Head of caudate nucleus (tissue), 42 donors: ENCODE measurements around the gene FXYD3.

ENCODE experiments used
- DNase-seq, 42 donors: peaks; one replicate each; pipeline versions ENCODE4 v3.0.0 to v3.0.0-alpha.2; 2020 to 2021; ENCODE audit warnings: mixed read lengths in 7 of 42
- intact Hi-C: fragments of 100-400 bp; cut with DNase I; formaldehyde crosslinking; loops from one replicate; pipeline ENCODE4 v1.15.0; 2022

Gene FXYD3

DNA sequence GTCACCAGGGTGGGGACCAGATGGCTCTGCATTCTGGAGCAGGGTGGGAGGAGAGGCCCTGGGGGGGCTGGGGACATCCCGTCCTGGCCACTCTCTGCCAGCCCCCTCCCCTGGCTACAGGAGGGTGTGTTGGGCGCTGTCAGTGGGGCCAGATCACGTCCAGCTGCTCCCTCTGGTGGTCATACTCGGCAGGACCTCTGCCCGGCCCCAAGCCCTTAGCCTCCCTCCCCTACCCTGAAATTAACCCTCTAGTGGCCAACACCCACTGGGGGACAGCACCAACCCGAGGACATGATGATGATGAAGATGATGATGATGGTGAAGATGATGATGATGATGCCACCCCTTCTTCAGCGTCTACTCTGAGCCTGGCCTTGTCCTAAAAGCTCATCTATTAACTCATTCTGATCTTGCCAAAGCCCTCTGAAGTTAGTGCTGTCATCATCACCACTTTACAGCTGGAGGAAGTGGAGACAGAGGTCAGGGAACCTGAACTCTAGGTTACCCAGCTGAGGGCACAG, 19.8 kb downstream of the FXYD3 start:
- peak in 41 of 42 donors; percentile 70 to 94 (median 85) for DNase-seq
- intact Hi-C loops, result loop anchor here (5.0 kb wide), 1 partner anchor 68 kb away; no protein-coding TSS in a partner anchor

DNA sequence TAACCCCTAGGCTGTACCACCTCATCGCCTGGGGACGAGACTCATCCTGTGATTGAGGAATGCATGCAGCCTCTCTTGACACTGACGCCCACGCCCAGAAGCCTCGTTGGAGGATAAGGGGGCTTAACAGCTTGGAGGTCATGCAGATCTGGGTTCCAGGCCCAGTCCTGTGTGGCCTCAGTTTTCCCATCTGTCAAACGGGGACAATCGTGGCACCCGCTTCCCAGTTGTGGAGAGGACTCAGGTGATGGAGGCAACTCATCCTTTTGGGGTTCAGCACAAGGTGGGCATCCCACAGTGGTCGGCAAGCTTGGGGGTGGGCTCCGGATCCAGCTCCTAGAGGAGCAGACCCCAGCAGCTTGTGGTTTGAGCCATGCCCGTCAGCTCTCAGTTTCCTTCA, 20.6 kb downstream of the FXYD3 start:
- intact Hi-C loops, result loop anchor here (5.0 kb wide), 1 partner anchor 69 kb away; no protein-coding TSS in a partner anchor
- DNase-seq, result no peak

DNA sequence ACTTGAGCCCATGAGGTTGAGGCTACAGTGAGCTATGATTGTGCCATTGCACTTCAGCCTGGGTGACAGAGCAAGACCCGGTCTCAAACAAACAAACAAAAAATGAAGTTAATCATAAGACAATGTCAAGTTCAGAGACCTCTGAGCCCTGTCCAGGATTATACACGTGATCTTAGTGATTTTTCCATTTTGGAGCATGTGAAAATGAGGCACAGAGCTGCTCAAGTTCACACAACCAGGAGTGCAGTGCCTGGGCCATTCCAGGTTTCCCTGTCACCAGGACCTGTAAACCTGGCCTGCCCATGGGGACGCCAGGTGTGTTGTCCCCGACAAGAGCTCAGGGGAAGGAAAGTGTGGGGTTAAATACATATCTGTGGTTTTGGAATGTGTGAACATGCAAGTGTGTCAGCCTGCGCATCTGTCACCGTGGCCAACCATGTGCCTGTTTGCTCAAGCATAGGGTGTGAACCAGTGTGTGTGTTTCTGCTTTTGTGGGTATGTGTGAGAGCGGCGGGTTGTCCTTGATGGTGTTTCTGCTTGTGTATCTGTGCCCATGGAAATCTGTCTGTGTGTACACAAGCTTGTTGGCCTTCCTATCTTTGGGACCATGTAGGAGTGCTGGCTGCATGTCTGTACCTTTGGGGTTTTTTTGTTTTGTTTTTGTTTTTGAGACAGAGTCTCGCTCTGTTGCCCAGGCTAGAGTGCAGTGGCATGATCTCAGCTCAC, 21.5 kb downstream of the FXYD3 start:
- intact Hi-C loops, result loop anchor here (5.0 kb wide), 1 partner anchor 70 kb away; no protein-coding TSS in a partner anchor

DNA sequence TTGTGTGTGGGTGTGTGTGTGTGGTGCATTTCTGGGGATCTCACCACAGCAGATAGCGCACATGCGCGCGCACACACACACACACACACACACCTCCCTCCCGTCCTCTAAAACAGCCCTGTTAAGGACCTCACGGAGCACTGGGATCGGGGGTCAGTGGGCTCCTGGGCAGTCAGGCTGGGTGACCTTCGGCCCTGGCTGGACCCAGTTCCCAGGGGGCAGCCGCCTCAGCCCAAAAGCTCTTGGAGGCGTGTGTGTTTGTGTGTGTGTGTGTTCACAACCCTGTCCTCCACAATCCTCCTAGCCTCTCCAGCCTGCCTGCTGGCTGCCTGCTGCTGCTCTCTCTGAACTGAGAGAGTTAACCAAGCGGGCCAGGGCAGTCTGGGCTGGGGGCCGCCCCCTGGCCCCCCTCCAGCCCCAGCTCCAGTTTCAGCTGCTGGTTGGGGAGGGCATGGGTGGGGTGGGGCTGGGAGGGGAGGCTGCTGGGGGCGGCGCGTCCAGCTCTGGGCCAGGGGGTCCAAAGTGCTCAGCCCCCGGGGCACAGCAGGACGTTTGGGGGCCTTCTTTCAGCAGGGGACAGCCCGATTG, 22.8 kb downstream of the FXYD3 start, which contains the start of gene FXYD1:
Gene FXYD1, plus strand, starts transcription at position 520 of the 588 bp plus-strand sequence. CDS start 1,256 bp downstream, outside the sequence.
- peak in 4 of 42 donors; percentile 21 to 55 (median 30) for DNase-seq
- intact Hi-C loops, result loop anchor here (5.0 kb wide), 1 partner anchor 71 kb away; no protein-coding TSS in a partner anchor

More for the DNA sequence above, 21.5 kb downstream of the FXYD3 start:
- DNase-seq, result no peak

DNA sequence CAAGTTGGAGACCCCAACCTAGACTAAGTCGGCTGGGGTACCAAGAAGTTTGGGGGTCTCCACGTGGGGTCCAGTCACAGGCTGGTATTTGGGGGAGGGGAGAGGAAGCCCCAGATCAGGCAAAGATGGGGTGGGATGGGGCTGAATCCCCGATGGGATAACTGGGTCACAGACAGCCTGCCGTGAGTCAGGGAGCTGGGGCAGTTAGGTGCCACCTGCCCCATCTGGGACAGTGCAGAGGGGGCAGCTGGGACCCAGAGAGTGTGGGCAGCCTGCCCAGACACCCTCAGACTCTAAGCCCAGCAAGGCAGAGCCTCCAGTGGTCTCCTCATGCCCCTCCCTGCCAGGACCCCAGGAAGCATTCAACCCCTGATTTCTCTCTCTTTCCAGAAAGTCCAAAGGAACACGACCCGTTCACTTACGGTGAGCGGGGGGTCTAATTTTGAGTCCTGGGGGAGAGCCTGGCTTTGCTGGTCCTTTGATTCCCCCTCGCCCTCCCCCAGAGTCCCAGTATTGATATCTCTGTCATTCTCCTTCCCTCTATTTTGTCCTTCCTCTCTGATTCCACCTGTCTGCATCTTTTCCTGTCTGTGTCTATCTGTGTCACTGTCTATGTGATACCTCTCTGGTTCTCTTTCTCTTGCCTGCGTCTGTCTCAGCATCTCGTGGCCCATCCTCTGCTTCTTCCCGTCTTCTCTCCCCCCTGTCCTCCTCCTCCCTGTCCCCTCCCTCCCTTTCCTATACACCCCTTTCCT, 24.8 kb downstream of the FXYD3 start:
- no peak for DNase-seq
- intact Hi-C loops, result loop anchor here (5.0 kb wide), 1 partner anchor 127 kb away; the partner anchor contains the start of gene USF2

DNA sequence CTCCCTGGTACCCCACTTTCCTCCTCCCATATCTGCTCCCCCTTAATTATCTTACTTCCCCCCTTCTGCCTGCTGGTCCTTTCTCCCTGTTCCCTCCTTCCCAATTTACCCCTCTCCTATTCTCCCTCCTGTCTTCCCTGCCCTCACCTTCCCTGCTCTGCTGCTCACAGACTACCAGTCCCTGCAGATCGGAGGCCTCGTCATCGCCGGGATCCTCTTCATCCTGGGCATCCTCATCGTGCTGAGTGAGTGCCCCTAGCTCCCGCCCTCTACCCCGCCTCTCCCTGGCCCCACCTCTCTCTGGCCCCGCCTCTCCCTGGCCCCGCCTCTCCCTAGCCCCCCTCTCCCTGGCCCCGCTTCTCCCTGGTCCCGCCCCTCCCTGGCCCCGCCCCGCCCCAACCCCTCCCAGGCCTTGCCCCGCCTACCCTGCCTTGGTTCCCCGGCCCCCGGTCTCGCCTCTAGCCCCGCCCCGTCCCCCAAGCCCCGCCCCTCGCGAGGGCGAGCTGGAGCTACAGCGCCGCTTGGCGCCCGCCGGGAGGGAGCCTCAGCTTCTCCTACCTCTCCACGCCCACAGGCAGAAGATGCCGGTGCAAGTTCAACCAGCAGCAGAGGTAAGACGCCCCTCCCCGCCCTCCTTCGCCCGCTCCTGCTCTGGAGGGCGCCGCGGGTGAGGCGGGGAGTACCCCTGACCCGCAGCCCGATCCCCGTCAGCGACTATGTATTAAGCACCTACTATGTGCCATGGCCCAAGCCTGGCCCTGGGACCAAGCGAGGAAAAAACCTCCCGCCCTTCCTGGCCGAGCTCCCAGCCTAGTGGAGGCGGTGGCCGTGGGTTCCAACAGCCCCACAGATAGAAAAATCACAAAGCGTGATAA, 25.6 kb downstream of the FXYD3 start:
- intact Hi-C loops, result loop anchor here (5.0 kb wide), 1 partner anchor 126 kb away; the partner anchor contains the start of gene USF2
- DNase-seq, result peak; percentile 88 to 98 (median 96)

DNA sequence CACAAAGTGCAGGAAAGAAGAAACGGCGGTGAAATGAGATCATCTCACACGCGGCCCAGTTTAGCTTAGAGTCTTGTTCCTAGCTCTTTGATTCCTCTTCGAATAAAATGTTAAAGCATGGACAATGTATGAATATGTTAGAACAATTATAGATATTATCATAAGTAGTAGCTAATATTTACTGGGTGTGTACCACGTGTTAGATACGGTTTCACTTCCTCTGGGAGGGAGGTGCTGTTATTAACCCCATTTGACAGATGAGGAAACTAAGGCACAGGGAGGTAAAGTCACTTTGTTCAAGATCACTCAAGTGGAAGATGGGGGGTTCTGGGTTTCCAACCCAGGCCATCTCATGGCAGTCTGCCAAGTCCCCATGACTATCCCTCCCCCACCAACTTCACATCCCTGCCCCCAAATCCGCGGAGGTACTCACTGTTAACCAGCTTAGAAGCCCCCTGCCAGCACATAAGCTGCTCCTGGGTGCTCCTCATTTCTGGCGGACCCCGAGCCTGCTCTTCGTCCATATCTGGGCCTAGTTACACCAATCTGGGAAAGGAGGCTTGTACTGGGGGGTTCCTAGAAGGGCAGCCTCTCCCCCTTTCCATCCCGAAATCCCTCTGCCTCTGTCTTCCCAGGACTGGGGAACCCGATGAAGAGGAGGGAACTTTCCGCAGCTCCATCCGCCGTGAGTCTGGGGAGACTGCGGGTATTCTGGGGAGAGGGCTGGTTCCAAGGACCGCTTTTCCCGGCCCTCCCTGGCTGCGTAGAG, 26.4 kb downstream of the FXYD3 start:
- peak in 2 of 42 donors; percentile 24 to 44 for DNase-seq
- intact Hi-C loops, result loop anchor here (5.0 kb wide), 1 partner anchor 125 kb away; the partner anchor contains the start of gene USF2

DNA sequence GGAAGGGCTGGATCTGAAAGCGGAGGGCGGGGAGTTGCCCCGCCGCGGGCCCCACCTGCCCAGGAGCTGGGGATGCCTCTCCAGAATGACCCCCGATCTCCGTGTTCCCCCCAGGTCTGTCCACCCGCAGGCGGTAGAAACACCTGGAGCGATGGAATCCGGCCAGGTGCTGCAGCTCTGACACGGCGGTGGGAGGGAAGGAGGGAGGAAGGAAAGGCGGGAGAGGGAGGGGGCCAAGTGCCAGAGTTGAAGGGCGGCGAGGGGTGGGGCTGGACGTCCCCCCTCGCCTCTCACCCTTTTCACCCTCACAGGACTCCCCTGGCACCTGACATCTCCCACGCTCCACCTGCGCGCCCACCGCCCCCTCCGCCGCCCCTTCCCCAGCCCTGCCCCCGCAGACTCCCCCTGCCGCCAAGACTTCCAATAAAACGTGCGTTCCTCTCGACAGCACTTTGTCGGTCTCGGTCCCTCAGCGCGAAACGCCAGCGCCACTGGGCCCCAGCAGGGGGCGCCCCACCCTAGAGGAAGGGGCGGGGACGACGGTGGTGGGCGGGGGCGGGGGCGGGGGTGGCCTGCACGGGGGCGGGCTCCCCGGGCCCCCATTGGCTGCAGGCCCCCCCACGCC, 27.1 kb downstream of the FXYD3 start:
- intact Hi-C loops, result loop anchor here (5.0 kb wide), 1 partner anchor 125 kb away; the partner anchor contains the start of gene USF2
- DNase-seq, result peak in 37 of 42 donors; percentile 48 to 87 (median 73)

DNA sequence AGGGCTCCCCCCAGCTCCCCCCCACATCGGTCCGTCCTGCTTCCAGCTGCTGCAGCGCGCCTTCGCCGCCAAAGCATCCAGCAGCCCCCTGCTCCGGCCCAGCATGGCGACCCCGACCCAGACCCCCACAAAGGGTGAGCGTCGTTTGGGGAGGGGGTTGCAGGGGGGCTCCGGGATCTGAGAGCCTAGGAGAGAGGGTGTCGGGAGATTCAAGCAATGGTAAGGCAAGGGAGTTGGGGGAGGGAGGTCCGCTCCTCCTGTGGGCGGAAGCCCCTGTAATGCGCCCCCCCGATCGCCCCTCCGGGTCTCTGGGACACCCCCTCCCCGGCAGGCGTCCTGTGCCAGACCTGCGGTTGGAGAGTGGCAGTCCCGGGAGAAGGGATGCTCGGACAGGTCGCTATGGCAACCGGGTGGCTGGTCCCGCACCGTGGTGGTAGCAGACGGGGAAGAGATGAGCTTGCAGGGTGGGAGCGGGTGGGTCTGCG, 27.6 kb downstream of the FXYD3 start, which contains the start of gene FXYD7:
Gene FXYD7, plus strand, starts transcription at position 25 of the 485 bp plus-strand sequence. Its CDS starts 79 bp downstream, at position 104.
- peak in 21 of 42 donors; percentile 39 to 76 (median 61) for DNase-seq
- intact Hi-C loops, result loop anchor here (5.0 kb wide), 1 partner anchor 124 kb away; the partner anchor contains the start of gene USF2

DNA sequence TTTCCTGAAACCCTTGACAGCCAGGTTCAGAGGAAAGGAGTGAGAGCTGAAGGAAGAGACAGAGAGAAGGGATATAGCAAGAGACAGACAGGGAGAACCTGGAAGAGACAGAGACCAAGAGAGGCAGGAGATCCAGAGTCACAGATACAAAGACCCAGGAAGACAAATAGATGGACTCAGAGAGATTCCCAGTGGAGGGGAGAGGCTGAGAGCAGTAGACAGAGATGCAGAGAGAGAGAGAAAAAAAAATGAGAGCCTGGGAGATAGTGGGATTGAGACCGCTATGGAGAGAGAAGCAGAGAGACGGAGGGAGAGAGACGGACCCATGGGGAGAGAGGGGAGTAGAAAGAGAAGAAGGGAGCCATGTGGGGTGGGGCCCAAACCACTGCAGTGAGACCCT, 28.2 kb downstream of the FXYD3 start:
- DNase-seq, result no peak
- intact Hi-C loops, result loop anchor here (5.0 kb wide), 1 partner anchor 123 kb away; the partner anchor contains the start of gene USF2

DNA sequence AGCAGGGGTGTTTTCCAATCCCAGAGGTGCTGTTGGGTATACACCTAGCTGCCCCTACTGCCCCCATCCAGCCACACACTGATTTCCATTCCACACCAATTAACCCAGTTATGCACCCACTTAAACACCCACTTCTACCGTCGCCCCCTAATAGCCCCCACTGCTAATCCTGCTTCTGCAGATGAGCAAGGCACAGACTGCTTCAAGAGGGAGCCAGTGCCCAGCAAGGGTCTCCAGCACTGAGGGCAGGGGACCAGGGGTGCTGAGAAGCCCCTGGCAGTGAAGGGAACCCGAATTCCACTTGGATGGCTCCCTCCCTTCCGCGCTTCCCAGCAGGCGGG, 28.6 kb downstream of the FXYD3 start:
- intact Hi-C loops, result loop anchor here (5.0 kb wide), 1 partner anchor 123 kb away; the partner anchor contains the start of gene USF2

DNA sequence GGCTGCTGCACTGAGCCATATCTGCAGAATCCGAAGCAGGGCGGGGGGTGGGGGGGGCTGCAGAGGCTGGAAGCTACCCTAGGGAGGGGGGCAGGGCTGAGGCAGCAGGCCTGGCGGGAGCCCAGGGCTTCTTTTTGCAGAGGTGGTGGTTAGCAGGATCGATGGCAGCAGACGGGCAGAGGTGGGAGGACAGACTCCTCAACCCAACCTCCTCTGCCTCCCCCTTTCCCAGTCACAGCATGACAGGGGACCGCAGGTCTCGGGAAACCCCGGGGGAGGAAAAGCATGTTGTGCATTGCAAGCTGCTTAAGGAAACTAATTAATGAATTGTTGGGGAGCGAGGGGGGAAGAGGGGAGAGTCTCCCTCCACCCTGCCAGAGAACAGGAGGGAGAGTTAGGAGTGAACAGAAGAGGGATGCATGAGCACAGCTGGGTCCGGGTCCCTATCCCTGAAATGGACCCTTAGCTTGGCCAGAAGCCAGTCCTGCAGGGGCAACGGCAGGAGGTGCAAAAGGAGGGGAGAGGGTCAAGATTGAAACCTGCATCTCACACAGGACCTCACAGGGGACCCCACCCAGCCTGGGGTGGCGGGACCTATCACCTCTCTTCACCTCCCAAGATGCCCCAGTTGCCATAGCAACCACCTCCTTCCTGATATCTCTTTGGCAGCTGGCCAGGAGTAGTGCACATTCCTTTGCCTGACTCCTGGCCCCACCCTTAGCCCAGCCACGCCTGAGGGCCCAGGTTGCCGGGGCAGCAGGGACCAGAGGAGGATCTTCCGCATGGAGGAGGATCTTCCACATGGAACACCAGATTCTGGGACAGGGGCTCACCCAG, 29.2 kb downstream of the FXYD3 start:
- intact Hi-C loops, result loop anchor here (5.0 kb wide), 1 partner anchor 122 kb away; the partner anchor contains the start of gene USF2

More for the DNA sequence above, 28.6 kb downstream of the FXYD3 start:
- DNase-seq, result peak in 1 of 42 donors; percentile 56

DNA sequence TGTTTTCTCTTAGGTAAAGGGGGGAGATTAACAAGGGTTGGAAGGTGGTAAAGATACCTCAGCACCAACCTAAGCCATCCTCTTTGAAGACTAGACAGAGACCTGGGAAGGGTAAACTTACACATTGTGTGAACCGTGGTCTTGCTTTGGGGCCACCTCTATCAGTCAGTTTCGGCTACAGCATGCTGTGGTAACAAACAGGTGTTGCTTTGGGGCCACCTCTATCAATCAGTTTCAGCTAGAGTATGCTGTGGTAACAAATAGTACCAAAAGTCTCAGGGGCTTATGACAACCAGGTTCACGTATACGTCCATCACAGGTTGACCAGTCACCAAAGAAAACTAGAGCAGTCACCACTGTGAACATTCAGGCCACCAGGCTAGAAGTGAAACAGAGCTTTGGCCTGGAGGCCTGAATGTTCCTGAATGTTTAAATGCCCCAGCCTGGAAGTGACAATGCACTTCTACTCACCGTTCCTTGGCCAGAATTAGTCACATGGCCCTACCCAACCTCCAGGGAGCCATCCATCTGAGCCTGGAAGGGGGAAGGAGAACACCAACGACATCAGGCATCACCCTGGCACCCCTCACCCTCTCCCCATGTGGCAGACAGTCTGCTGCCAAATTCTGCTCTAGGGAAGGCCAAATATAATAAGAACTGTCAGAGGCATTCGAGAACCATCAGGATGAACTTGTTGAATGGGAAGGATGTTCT, 31.3 kb downstream of the FXYD3 start:
- no peak for DNase-seq
- intact Hi-C loops, result no loop called here

More for the DNA sequence above, 29.2 kb downstream of the FXYD3 start:
- peak in 31 of 42 donors; percentile 36 to 90 (median 69) for DNase-seq

DNA sequence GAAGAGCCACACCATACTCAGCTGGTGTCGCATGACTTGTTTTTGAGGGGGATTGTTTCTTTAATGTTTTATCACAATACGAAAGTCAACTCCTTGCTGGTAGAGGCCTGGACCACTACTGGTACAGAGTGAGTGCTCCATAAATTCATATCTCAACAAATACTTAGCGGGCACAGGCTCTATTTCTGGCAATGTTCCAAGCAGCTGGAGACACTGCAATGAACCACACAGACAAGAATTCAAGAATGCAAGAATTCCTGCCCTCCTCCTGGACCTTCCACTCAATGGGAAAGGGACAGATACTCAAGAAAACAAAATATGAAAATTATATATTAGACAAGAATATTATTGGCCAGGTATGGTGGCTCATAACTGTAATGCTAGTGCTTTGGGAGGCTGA, 33.8 kb downstream of the FXYD3 start:
- intact Hi-C loops, result no loop called here

DNA sequence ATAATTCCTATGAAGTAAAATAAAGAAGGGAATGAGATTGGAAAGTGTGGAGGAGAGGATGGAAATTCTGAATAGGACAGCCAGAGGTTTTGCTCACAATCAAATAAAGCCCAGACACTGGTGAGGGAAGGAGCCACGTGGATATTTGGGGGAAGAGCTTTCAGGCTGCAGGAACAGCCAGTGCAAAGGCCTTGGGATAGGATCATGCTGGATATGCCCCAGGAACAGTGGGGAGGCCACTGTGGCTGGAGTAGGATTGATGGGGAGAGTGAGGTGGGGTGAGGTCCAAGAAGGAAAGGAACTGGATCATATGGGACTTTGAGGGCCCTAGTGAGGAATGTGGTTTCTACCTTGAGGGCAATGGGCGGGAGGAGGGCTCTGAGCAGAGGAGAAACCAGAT, 34.8 kb downstream of the FXYD3 start:
- DNase-seq, result no peak
- intact Hi-C loops, result no loop called here

More for the DNA sequence above, 33.8 kb downstream of the FXYD3 start:
- no peak for DNase-seq
